ENCODE data around the gene CLCA4. TPM values are rescaled to one million over a fixed set of nuclear protein-coding genes. Genes with fewer than 3 reads are reported as not detected.

CLCA4 gene
- total and polyA plus RNA-seq, 10 of the 15 experiments (the other 5 are each of a cell fraction or from before 2014, with no cell fraction given): 0.01 to 0.08 TPM; not detected in 8

DNA sequence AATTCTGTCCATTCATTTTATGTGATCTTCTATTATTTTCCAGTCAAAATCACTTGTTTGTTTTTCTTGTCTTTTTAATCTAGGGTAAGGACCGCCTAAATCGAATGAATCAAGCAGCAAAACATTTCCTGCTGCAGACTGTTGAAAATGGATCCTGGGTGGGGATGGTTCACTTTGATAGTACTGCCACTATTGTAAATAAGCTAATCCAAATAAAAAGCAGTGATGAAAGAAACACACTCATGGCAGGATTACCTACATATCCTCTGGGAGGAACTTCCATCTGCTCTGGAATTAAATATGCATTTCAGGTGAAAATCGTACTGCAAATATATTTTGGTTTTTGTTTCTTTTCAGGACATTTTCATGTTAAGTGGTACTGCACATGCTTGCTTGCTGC is 20.5 kb downstream of the CLCA4 start (continued):
- TF ChIP-seq, protein P1, sequence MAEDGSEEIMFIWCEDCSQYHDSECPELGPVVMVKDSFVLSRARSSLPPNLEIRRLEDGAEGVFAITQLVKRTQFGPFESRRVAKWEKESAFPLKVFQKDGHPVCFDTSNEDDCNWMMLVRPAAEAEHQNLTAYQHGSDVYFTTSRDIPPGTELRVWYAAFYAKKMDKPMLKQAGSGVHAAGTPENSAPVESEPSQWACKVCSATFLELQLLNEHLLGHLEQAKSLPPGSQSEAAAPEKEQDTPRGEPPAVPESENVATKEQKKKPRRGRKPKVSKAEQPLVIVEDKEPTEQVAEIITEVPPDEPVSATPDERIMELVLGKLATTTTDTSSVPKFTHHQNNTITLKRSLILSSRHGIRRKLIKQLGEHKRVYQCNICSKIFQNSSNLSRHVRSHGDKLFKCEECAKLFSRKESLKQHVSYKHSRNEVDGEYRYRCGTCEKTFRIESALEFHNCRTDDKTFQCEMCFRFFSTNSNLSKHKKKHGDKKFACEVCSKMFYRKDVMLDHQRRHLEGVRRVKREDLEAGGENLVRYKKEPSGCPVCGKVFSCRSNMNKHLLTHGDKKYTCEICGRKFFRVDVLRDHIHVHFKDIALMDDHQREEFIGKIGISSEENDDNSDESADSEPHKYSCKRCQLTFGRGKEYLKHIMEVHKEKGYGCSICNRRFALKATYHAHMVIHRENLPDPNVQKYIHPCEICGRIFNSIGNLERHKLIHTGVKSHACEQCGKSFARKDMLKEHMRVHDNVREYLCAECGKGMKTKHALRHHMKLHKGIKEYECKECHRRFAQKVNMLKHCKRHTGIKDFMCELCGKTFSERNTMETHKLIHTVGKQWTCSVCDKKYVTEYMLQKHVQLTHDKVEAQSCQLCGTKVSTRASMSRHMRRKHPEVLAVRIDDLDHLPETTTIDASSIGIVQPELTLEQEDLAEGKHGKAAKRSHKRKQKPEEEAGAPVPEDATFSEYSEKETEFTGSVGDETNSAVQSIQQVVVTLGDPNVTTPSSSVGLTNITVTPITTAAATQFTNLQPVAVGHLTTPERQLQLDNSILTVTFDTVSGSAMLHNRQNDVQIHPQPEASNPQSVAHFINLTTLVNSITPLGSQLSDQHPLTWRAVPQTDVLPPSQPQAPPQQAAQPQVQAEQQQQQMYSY (CRISPR knock-in tag; IDR thresholded peaks at IDR 0.05): no peak
- no peak for TF ChIP-seq YBX1 (IDR thresholded peaks at IDR 0.05)
- TF ChIP-seq, protein P2, sequence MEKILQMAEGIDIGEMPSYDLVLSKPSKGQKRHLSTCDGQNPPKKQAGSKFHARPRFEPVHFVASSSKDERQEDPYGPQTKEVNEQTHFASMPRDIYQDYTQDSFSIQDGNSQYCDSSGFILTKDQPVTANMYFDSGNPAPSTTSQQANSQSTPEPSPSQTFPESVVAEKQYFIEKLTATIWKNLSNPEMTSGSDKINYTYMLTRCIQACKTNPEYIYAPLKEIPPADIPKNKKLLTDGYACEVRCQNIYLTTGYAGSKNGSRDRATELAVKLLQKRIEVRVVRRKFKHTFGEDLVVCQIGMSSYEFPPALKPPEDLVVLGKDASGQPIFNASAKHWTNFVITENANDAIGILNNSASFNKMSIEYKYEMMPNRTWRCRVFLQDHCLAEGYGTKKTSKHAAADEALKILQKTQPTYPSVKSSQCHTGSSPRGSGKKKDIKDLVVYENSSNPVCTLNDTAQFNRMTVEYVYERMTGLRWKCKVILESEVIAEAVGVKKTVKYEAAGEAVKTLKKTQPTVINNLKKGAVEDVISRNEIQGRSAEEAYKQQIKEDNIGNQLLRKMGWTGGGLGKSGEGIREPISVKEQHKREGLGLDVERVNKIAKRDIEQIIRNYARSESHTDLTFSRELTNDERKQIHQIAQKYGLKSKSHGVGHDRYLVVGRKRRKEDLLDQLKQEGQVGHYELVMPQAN (conservative IDR thresholded peaks at IDR 0.05): no peak

DNA sequence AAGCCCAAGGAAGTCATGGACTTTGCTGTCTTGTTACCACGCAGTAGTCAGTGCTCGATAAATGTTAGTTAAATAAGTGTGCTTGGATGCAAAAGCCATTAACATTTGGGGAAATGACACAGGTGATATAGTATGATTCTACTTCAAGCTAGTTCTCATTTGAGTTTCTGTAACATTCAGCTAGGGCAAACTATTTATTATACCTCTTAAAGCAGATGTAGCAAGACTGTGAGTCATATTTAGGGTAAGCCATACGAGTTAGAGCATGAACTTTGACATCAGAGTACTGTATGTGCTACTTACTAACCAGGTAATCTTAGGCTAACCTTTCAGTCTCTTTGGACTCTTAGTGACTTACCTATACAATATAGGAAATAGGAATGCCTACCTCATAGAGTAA is 21.0 kb downstream of the CLCA4 start:
- Histone ChIP-seq H3K27me3 (replicated peaks in 1 of 2; ENCODE audit: control insufficient read depth in 2 of 2, insufficient read depth in 2 of 2, low read length in 1 of 2) (no peaks in the 10 kb centered on the region), H3K27ac (ENCODE audit: control insufficient read depth, insufficient read depth) (no peak overlapping the region), H3K4me1 (ENCODE audit: control insufficient read depth, insufficient read depth, low read length) (no peaks in the 10 kb centered on the region), H2AFZ (ENCODE audit: control insufficient read depth, low read depth, low read length) (no peak overlapping the region), H4K20me1 (ENCODE audit: control insufficient read depth, insufficient read depth) (no peaks in the 10 kb centered on the region), H3K79me2 (ENCODE audit: control insufficient read depth, insufficient read depth, low read length) (no peaks in the 10 kb centered on the region), H3K4me3 (no peak overlapping the region), H3K9me3 (replicated peaks; ENCODE audit: control insufficient read depth, insufficient read depth, low read length) (no peaks in the 10 kb centered on the region), H3K36me3 (ENCODE audit: control insufficient read depth in 2 of 2, insufficient read depth in 2 of 2, low read length in 1 of 2) (no peaks in the 10 kb centered on the region), H3K9ac (ENCODE audit: control insufficient read depth, insufficient read depth, low read length) (no peak overlapping the region), H3K4me2 (ENCODE audit: control insufficient read depth, insufficient read depth) (no peak overlapping the region)
- in situ Hi-C loops (cut with MboI) (no loop called here), intact Hi-C loops (cut with micrococcal nuclease; ENCODE audit: unreplicated experiment) (no loop called here)
- POLR2A ChIA-PET: no interaction called here
- no peak for FAIRE-seq
- WGBS (ENCODE audit: insufficient coverage, insufficient replicate concordance, low lambda C conversion rate, missing lambda C conversion rate): 28% methylated on average over 3 of the region's 3 CpGs
- no peak for TF ChIP-seq RBBP5 (conservative IDR thresholded peaks at IDR 0.05)
- no peak for TF ChIP-seq SMARCA5 (IDR thresholded peaks at IDR 0.05)
- SMC1A ChIA-PET (ENCODE audit: uncharacterized antibody, unreplicated experiment): no interaction called here
- no peak for ATAC-seq
- RAD21 ChIA-PET (ENCODE audit: unreplicated experiment): no interaction called here
- no TSS peak for BruUV-seq (replicated peaks)
- no peak for DNase-seq (ENCODE audit: low read depth, low spot score)
- CTCF ChIA-PET: no interaction called here

All from GM12878 (cell line).